Colonic mucosa (tissue), 4 donors: ENCODE data around the gene AP1G2. TPM values are rescaled to one million over a fixed set of nuclear protein-coding genes. Genes with fewer than 3 reads are reported as not detected.
"Not testable (repeated sequence)": the region's sequence is repeated elsewhere in the genome, so short reads cannot be mapped to it uniquely, and the experiment has no call there.

ENCODE experiments used
- DNase-seq: peaks from one replicate; pipeline ENCODE4 v3.0.0-alpha.2; 2020
- H3K27ac ChIP-seq: fragments of 200-600 bp; one replicate; pipeline ENCODE4 v1.8.0; 2021
- H3K27me3 ChIP-seq: fragments of 200-600 bp; one replicate; pipeline ENCODE4 v1.8.0; 2021
- H3K36me3 ChIP-seq: fragments of 200-600 bp; one replicate; pipeline ENCODE4 v1.8.0; 2021
- H3K4me1 ChIP-seq: fragments of 200-600 bp; one replicate; pipeline ENCODE4 v1.8.0; 2021; ENCODE audit warnings: mild to moderate bottlenecking
- H3K4me3 ChIP-seq: fragments of 200-600 bp; one replicate; pipeline ENCODE4 v1.8.0; 2021
- H3K9ac ChIP-seq, 2 donors: one replicate each; pipeline ENCODE4 v1.7.0; 2013; ENCODE audit warnings: control low read depth in 2 of 2, low read depth in 2 of 2, low read length in 2 of 2
- H3K9me3 ChIP-seq: fragments of 200-600 bp; one replicate; pipeline ENCODE4 v1.8.0; 2021
- CTCF ChIP-seq: fragments of 200-600 bp; IDR thresholded peaks from one replicate; pipeline ENCODE4 v1.8.0; 2022; ENCODE audit warnings: antibody characterized with exemption, mild to moderate bottlenecking
- intact Hi-C: fragments of 100-400 bp; cut with DNase I; formaldehyde crosslinking; loops from one replicate; pipeline ENCODE4 v1.14.1; 2022
- total RNA-seq, 2 donors: library from RNA; stranded (reverse); fragmentation: NEBNext Ultra II Directional in 1 of 2; extraction: Animal tissue kit (Norgen Biotek cat#: 25700) in 1 of 2; gene quantifications; one replicate each; pipeline ENCODE4 v1.2.1, GENCODE V29; 2021
- donor health status: healthy.
- donor health status: DM: no; HTN: no; CAD: no.
- donor health status: DM: no; HTN: no; CAD: no.

The AP1G2 gene
- total RNA-seq, 2 donors from 2014 or later: 154 to 214 TPM

GRCh38 chr14:23601845-23602180, 34.2 kb upstream of the AP1G2 start:
- no peak overlapping the region for H3K27ac ChIP-seq
- H3K9me3 ChIP-seq: no peaks in the 10 kb centered on the region
- H3K4me3 ChIP-seq: no peak overlapping the region
- H3K9ac ChIP-seq: no peak overlapping the region
- H3K36me3 ChIP-seq: no peaks in the 10 kb centered on the region
- TF ChIP-seq CTCF: no peak
- intact Hi-C loops: no loop called here
- no peaks in the 10 kb centered on the region for H3K27me3 ChIP-seq
- H3K4me1 ChIP-seq: no peaks in the 10 kb centered on the region
- DNase-seq: no peak

- intact Hi-C loops: no loop called here
- no peaks in the 10 kb centered on the region for H3K27me3 ChIP-seq
- no peaks in the 10 kb centered on the region for H3K36me3 ChIP-seq
- no peak overlapping the region for H3K9ac ChIP-seq
- DNase-seq: no peak
- no peaks in the 10 kb centered on the region for H3K4me1 ChIP-seq
- no peaks in the 10 kb centered on the region for H3K9me3 ChIP-seq
- no peak for TF ChIP-seq CTCF
- no peak overlapping the region for H3K27ac ChIP-seq
- no peak overlapping the region for H3K4me3 ChIP-seq
Observed at GRCh38 chr14:23601424-23601823, 33.8 kb upstream of the AP1G2 start.

- no peak for DNase-seq
- no peak for TF ChIP-seq CTCF
- Histone ChIP-seq H3K27me3 (no peaks in the 10 kb centered on the region), H3K4me3 (no peak overlapping the region), H3K27ac (no peak overlapping the region), H3K9ac (no peak overlapping the region), H3K9me3 (no peaks in the 10 kb centered on the region), H3K4me1 (no peaks in the 10 kb centered on the region), H3K36me3 (no peaks in the 10 kb centered on the region)
- intact Hi-C loops: no loop called here
Observed at GRCh38 chr14:23600806-23601205, 33.2 kb upstream of the AP1G2 start.

GRCh38 chr14:23600322-23600707, 32.7 kb upstream of the AP1G2 start:
- H3K36me3 ChIP-seq: no peaks in the 10 kb centered on the region
- no peaks in the 10 kb centered on the region for H3K9me3 ChIP-seq
- no peak for DNase-seq
- H3K4me1 ChIP-seq: no peaks in the 10 kb centered on the region
- H3K27ac ChIP-seq: no peak overlapping the region
- intact Hi-C loops: no loop called here
- H3K4me3 ChIP-seq: no peak overlapping the region
- H3K27me3 ChIP-seq: no peaks in the 10 kb centered on the region
- TF ChIP-seq CTCF: no peak
- H3K9ac ChIP-seq: no peak overlapping the region

- not testable (repeated sequence) for H3K4me3 ChIP-seq, H3K4me1 ChIP-seq, H3K27ac ChIP-seq, DNase-seq, H3K9ac ChIP-seq, H3K36me3 ChIP-seq, H3K27me3 ChIP-seq, H3K9me3 ChIP-seq
- intact Hi-C loops: loop anchor here (5.0 kb wide), 1 partner anchor 318 kb away; no protein-coding TSS in a partner anchor
Observed at GRCh38 chr14:23594191-23594590, 26.6 kb upstream of the AP1G2 start.

- no peak overlapping the region for H3K4me3 ChIP-seq
- intact Hi-C loops: loop anchor here (5.0 kb wide), 1 partner anchor 322 kb away; no protein-coding TSS in a partner anchor
- no peaks in the 10 kb centered on the region for H3K36me3 ChIP-seq
- no peak for TF ChIP-seq CTCF
- no peaks in the 10 kb centered on the region for H3K27me3 ChIP-seq
- no peak overlapping the region for H3K9ac ChIP-seq
- H3K9me3 ChIP-seq: no peaks in the 10 kb centered on the region
- no peaks in the 10 kb centered on the region for H3K4me1 ChIP-seq
- H3K27ac ChIP-seq: no peak overlapping the region
- DNase-seq: no peak
Observed at GRCh38 chr14:23590198-23590597, 22.6 kb upstream of the AP1G2 start.
